NCI-H82 treated with DMSO at 0.1 percent for 48 hours (cell line): ENCODE results near the gene GPRASP3.

Experiments
- DNase-seq: peaks from one replicate; lab custom pipeline; 2025; ENCODE audit not compliant: unreplicated experiment; lab: John Stamatoyannopoulos, UW

The GPRASP3 gene

GRCh38 chrX:102745857-102746584 is 25.5 kb downstream of the GPRASP3 start:
- no peak for DNase-seq

GRCh38 chrX:102765217-102765616 is 44.7 kb downstream of the GPRASP3 start:
- no peak for DNase-seq

GRCh38 chrX:102765809-102766208 is 45.3 kb downstream of the GPRASP3 start:
- DNase-seq = no peak

GRCh38 chrX:102767287-102767686 is 46.7 kb downstream of the GPRASP3 start:
- no peak for DNase-seq

GRCh38 chrX:102768987-102769761 is 48.6 kb downstream of the GPRASP3 start:
- DNase-seq = peak; percentile 39
